ENCODE measurements around the gene EFNA5. TPM values are rescaled to one million over a fixed set of nuclear protein-coding genes. Genes with fewer than 3 reads are reported as not detected.

Gene EFNA5
- total and polyA plus RNA-seq, 2 experiments from 2014 or later, result 0.64 to 0.86 TPM

GRCh38 chr5:107483231-107484024, 187.3 kb downstream of the EFNA5 start:
- in situ Hi-C loops (cut with MboI), result no loop called here
- H3K27ac ChIP-seq, result no peak overlapping the region
- no peak for DNase-seq

GRCh38 chr5:107478068-107478641, 192.6 kb downstream of the EFNA5 start:
- in situ Hi-C loops (cut with MboI), result no loop called here
- Histone ChIP-seq H3K4me2 (ENCODE audit: unreplicated experiment) (no peak overlapping the region), H3K27ac (no peak overlapping the region), H3K9me3 (ENCODE audit: low read depth) (no peaks in the 10 kb centered on the region), H3K4me1 (ENCODE audit: insufficient read depth) (no peaks in the 10 kb centered on the region), H3K79me2 (ENCODE audit: insufficient read depth) (no peaks in the 10 kb centered on the region), H3K9ac (no peak overlapping the region), H2AFZ (no peak overlapping the region), H3K9me2 (ENCODE audit: insufficient read depth) (no peaks in the 10 kb centered on the region), H3F3A (ENCODE audit: insufficient read depth) (no peaks in the 10 kb centered on the region), H3K4me3 (no peak overlapping the region), H3K36me3 (ENCODE audit: low read depth) (no peaks in the 10 kb centered on the region), H4K20me1 (ENCODE audit: insufficient read depth) (no peaks in the 10 kb centered on the region), H3K27me3 (replicated peaks; ENCODE audit: insufficient read depth) (peaks cover 16% of the 10 kb centered on the region; the same call in 1 of the 2 replicates)
- WGBS, 2 experiments (ENCODE audit: low coverage in 1 of 2, low lambda C conversion rate in 2 of 2, missing lambda C conversion rate in 2 of 2), result 83 to 86% methylated on average over 6 of the region's 6 CpGs
- no peak for DNase-seq
- TF ChIP-seq EZH2phosphoT487 (IDR thresholded peaks at IDR 0.05; ENCODE audit: insufficient read depth, low read depth), result no peak
- TF ChIP-seq EZH2 (IDR thresholded peaks at IDR 0.05; ENCODE audit: insufficient read depth, poor library complexity, severe bottlenecking), result no peak

More at GRCh38 chr5:107483231-107484024, 187.3 kb downstream of the EFNA5 start:
- Histone ChIP-seq H4K20me1 (ENCODE audit: insufficient read depth) (no peaks in the 10 kb centered on the region), H3K4me1 (ENCODE audit: insufficient read depth) (no peaks in the 10 kb centered on the region; the same call in 1 of the 2 replicates), H2AFZ (no peak overlapping the region), H3K4me2 (ENCODE audit: unreplicated experiment) (no peak overlapping the region), H3K36me3 (ENCODE audit: low read depth) (no peaks in the 10 kb centered on the region), H3K9me3 (ENCODE audit: low read depth) (no peaks in the 10 kb centered on the region), H3K79me2 (ENCODE audit: insufficient read depth) (no peaks in the 10 kb centered on the region), H3K4me3 (no peak overlapping the region), H3K9ac (no peak overlapping the region), H3K27me3 (replicated peaks; ENCODE audit: insufficient read depth) (peaks cover 32% of the 10 kb centered on the region), H3K9me2 (ENCODE audit: insufficient read depth) (no peaks in the 10 kb centered on the region), H3F3A (ENCODE audit: insufficient read depth) (no peaks in the 10 kb centered on the region)
- WGBS, 2 experiments (ENCODE audit: low coverage in 1 of 2, low lambda C conversion rate in 2 of 2, missing lambda C conversion rate in 2 of 2), result 14 to 18% methylated on average over 5 of the region's 5 CpGs
- TF ChIP-seq EZH2 (IDR thresholded peaks at IDR 0.05; ENCODE audit: insufficient read depth, poor library complexity, severe bottlenecking), result no peak
- no peak for TF ChIP-seq EZH2phosphoT487 (IDR thresholded peaks at IDR 0.05; ENCODE audit: insufficient read depth, low read depth)

- TF ChIP-seq EZH2phosphoT487 (IDR thresholded peaks at IDR 0.05; ENCODE audit: insufficient read depth, low read depth) (no peak), EZH2 (IDR thresholded peaks at IDR 0.05; ENCODE audit: insufficient read depth, poor library complexity, severe bottlenecking) (no peak)
- H3K27ac ChIP-seq, result no peak overlapping the region
- no peak overlapping the region for H3K4me2 ChIP-seq (ENCODE audit: unreplicated experiment)
Observed at GRCh38 chr5:107477492-107477891, 193.2 kb downstream of the EFNA5 start.

GRCh38 chr5:107476783-107477182, 194.0 kb downstream of the EFNA5 start:
- no peaks in the 10 kb centered on the region for H4K20me1 ChIP-seq (ENCODE audit: insufficient read depth)
- no peak overlapping the region for H3K9ac ChIP-seq
- H3K4me3 ChIP-seq, result no peak overlapping the region
- TF ChIP-seq EZH2phosphoT487 (IDR thresholded peaks at IDR 0.05; ENCODE audit: insufficient read depth, low read depth) (no peak), EZH2 (IDR thresholded peaks at IDR 0.05; ENCODE audit: insufficient read depth, poor library complexity, severe bottlenecking) (no peak)
- in situ Hi-C loops (cut with MboI), result no loop called here
- no peak for DNase-seq
- 72 to 87% methylated on average over 1 of the region's 1 CpG for WGBS, 2 experiments (ENCODE audit: low coverage in 1 of 2, low lambda C conversion rate in 2 of 2, missing lambda C conversion rate in 2 of 2)
- peaks cover 17% of the 10 kb centered on the region; the same call in 1 of the 2 replicates for H3K27me3 ChIP-seq (replicated peaks; ENCODE audit: insufficient read depth)
- no peak overlapping the region for H2AFZ ChIP-seq
- H3F3A ChIP-seq (ENCODE audit: insufficient read depth), result no peaks in the 10 kb centered on the region
- H3K9me3 ChIP-seq (ENCODE audit: low read depth), result no peaks in the 10 kb centered on the region
- no peaks in the 10 kb centered on the region for H3K9me2 ChIP-seq (ENCODE audit: insufficient read depth)
- H3K36me3 ChIP-seq (ENCODE audit: low read depth), result no peaks in the 10 kb centered on the region
- no peaks in the 10 kb centered on the region for H3K79me2 ChIP-seq (ENCODE audit: insufficient read depth)
- no peak overlapping the region for H3K4me2 ChIP-seq (ENCODE audit: unreplicated experiment)
- no peak overlapping the region for H3K27ac ChIP-seq
- no peaks in the 10 kb centered on the region for H3K4me1 ChIP-seq (ENCODE audit: insufficient read depth)

More at GRCh38 chr5:107477492-107477891, 193.2 kb downstream of the EFNA5 start:
- Histone ChIP-seq H3K4me3 (no peak overlapping the region), H3K27me3 (replicated peaks; ENCODE audit: insufficient read depth) (peaks cover 16% of the 10 kb centered on the region; the same call in 1 of the 2 replicates), H3K4me1 (ENCODE audit: insufficient read depth) (no peaks in the 10 kb centered on the region), H2AFZ (no peak overlapping the region), H3K79me2 (ENCODE audit: insufficient read depth) (no peaks in the 10 kb centered on the region), H3K9me3 (ENCODE audit: low read depth) (no peaks in the 10 kb centered on the region), H3K9me2 (ENCODE audit: insufficient read depth) (no peaks in the 10 kb centered on the region), H3F3A (ENCODE audit: insufficient read depth) (no peaks in the 10 kb centered on the region), H3K9ac (no peak overlapping the region), H3K36me3 (ENCODE audit: low read depth) (no peaks in the 10 kb centered on the region), H4K20me1 (ENCODE audit: insufficient read depth) (no peaks in the 10 kb centered on the region)
- in situ Hi-C loops (cut with MboI), result no loop called here
- no peak for DNase-seq
